ENCODE measurements around the gene GUCY2D. TPM values are rescaled to one million over a fixed set of nuclear protein-coding genes. Genes with fewer than 3 reads are reported as not detected.

GUCY2D gene
- total RNA-seq, 1 donor = not detected

DNA sequence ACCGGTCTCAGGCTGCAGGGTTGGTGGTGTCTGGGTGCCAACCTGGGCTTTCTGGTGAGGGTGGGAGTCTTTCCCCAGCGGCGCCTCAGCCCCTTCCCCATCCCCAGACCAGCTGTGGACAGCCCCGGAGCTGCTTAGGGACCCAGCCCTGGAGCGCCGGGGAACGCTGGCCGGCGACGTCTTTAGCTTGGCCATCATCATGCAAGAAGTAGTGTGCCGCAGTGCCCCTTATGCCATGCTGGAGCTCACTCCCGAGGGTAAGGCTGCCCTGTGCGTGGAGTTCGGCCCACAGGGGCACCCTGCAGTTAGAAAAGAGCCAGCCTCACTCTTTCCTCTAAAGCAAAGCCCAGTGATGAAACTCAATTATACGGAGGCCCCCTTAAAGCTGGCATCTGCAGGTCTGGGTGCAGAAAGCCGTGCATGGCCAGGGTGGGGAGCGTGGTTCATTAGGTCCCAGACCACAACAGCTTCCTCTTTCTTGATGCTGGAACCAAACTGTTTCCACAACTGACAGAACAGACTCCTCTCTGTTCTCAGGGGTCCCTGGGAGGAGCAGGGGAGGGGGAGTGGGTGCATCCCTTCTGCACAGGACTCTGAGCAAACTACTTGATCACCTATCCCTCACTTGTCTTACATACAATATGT, 10.7 kb downstream of the GUCY2D start:
- Histone ChIP-seq H4K20me1 (ENCODE audit: insufficient read depth, low read length) (no peaks in the 10 kb centered on the region), H3K4me1 (ENCODE audit: insufficient read depth, low read length) (peaks cover 5% of the 10 kb centered on the region), H3K27me3 (ENCODE audit: insufficient read depth, low read length) (peaks cover 23% of the 10 kb centered on the region), H3K4me3 (ENCODE audit: insufficient read depth, low read length) (no peak overlapping the region), H3K27ac (ENCODE audit: low read depth, low read length) (no peak overlapping the region), H3K4me2 (ENCODE audit: insufficient read depth, low read length) (no peak overlapping the region), H3K79me2 (ENCODE audit: insufficient read depth, low read length) (no peaks in the 10 kb centered on the region), H2AFZ (ENCODE audit: low read length) (no peak overlapping the region), H3K9me3 (ENCODE audit: low read depth, low read length) (no peaks in the 10 kb centered on the region), H3K36me3 (ENCODE audit: insufficient read depth, low read length) (no peaks in the 10 kb centered on the region)
- TF ChIP-seq, protein P1, sequence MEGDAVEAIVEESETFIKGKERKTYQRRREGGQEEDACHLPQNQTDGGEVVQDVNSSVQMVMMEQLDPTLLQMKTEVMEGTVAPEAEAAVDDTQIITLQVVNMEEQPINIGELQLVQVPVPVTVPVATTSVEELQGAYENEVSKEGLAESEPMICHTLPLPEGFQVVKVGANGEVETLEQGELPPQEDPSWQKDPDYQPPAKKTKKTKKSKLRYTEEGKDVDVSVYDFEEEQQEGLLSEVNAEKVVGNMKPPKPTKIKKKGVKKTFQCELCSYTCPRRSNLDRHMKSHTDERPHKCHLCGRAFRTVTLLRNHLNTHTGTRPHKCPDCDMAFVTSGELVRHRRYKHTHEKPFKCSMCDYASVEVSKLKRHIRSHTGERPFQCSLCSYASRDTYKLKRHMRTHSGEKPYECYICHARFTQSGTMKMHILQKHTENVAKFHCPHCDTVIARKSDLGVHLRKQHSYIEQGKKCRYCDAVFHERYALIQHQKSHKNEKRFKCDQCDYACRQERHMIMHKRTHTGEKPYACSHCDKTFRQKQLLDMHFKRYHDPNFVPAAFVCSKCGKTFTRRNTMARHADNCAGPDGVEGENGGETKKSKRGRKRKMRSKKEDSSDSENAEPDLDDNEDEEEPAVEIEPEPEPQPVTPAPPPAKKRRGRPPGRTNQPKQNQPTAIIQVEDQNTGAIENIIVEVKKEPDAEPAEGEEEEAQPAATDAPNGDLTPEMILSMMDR (IDR thresholded peaks at IDR 0.05; ENCODE audit: extremely low read depth, low read depth, low read length) = no peak
- DNase-seq (ENCODE audit: insufficient read length, low spot score, missing footprints) = peak; percentile 48

DNA sequence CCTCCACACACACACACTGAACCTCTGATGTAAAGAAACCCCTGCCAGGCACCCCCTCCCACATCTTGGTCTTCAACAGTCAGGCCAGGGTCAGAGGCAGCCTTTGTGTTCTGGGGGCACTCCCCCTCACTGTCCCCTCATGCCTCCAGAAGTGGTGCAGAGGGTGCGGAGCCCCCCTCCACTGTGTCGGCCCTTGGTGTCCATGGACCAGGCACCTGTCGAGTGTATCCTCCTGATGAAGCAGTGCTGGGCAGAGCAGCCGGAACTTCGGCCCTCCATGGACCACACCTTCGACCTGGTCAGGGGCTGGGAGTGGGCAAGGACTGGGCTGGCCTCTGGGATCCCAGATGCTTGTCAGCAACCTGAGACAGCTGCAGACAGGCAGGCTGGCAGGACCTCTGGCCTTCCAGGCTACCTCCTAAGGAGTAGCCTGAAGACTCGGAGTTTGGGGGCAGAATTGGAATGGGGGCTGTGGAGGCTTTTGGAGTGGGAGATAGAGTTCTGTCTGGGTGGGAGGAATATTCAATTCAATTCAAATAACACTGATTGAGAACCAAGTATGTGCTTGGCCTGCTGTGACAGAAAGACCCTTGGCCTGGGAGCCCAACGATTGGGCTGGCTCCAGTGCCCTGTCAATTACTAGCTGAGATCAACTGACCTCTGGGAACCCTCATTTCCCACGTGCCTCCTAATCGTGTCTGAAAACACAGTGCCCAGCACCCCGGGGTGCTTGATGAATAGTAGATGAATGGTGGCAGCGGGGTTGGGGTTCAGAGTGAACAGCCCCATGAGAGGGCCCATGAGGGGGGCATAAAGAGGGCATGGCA, 11.5 kb downstream of the GUCY2D start:
- TF ChIP-seq, protein P1 (IDR thresholded peaks at IDR 0.05; ENCODE audit: extremely low read depth, low read depth, low read length) = no peak
- H2AFZ ChIP-seq (ENCODE audit: low read length) = no peak overlapping the region
- H3K27me3 ChIP-seq (ENCODE audit: insufficient read depth, low read length) = peaks cover 23% of the 10 kb centered on the region
- no peak overlapping the region for H3K4me2 ChIP-seq (ENCODE audit: insufficient read depth, low read length)
- no peak overlapping the region for H3K27ac ChIP-seq (ENCODE audit: low read depth, low read length)
- peak; percentile 51 for DNase-seq (ENCODE audit: insufficient read length, low spot score, missing footprints)
- H3K9me3 ChIP-seq (ENCODE audit: low read depth, low read length) = no peaks in the 10 kb centered on the region
- H3K79me2 ChIP-seq (ENCODE audit: insufficient read depth, low read length) = no peaks in the 10 kb centered on the region
- no peak overlapping the region for H3K4me3 ChIP-seq (ENCODE audit: insufficient read depth, low read length)
- H4K20me1 ChIP-seq (ENCODE audit: insufficient read depth, low read length) = no peaks in the 10 kb centered on the region
- no peaks in the 10 kb centered on the region for H3K36me3 ChIP-seq (ENCODE audit: insufficient read depth, low read length)
- H3K4me1 ChIP-seq (ENCODE audit: insufficient read depth, low read length) = peaks cover 5% of the 10 kb centered on the region

DNA sequence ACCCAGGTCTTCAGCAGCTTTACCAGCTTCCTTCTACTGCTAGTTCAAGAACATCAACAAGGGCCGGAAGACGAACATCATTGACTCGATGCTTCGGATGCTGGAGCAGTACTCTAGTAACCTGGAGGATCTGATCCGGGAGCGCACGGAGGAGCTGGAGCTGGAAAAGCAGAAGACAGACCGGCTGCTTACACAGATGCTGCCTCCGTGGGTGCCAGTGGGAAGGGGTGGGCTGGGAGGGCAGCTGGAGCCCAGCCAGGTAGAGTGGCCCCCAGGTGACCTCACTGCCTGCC, 12.1 kb downstream of the GUCY2D start:
- Histone ChIP-seq H3K9me3 (ENCODE audit: low read depth, low read length) (no peaks in the 10 kb centered on the region), H2AFZ (ENCODE audit: low read length) (no peak overlapping the region), H3K27me3 (ENCODE audit: insufficient read depth, low read length) (peaks cover 23% of the 10 kb centered on the region)

More for the DNA sequence above, 12.1 kb downstream of the GUCY2D start:
- no peak overlapping the region for H3K4me2 ChIP-seq (ENCODE audit: insufficient read depth, low read length)
- TF ChIP-seq, protein P1 (IDR thresholded peaks at IDR 0.05; ENCODE audit: extremely low read depth, low read depth, low read length) = no peak
- DNase-seq (ENCODE audit: insufficient read length, low spot score, missing footprints) = no peak
- H4K20me1 ChIP-seq (ENCODE audit: insufficient read depth, low read length) = no peaks in the 10 kb centered on the region
- no peaks in the 10 kb centered on the region for H3K79me2 ChIP-seq (ENCODE audit: insufficient read depth, low read length)
- no peaks in the 10 kb centered on the region for H3K36me3 ChIP-seq (ENCODE audit: insufficient read depth, low read length)
- H3K4me3 ChIP-seq (ENCODE audit: insufficient read depth, low read length) = no peak overlapping the region
- H3K27ac ChIP-seq (ENCODE audit: low read depth, low read length) = no peak overlapping the region
- peaks cover 10% of the 10 kb centered on the region for H3K4me1 ChIP-seq (ENCODE audit: insufficient read depth, low read length)
